Amygdala (tissue), 56 donors: ENCODE data around the gene CCDC167.

Experiments
- DNase-seq, 56 donors: peaks; one replicate each; lab custom pipeline; 2025; lab: John Stamatoyannopoulos, UW

CCDC167 gene

DNA sequence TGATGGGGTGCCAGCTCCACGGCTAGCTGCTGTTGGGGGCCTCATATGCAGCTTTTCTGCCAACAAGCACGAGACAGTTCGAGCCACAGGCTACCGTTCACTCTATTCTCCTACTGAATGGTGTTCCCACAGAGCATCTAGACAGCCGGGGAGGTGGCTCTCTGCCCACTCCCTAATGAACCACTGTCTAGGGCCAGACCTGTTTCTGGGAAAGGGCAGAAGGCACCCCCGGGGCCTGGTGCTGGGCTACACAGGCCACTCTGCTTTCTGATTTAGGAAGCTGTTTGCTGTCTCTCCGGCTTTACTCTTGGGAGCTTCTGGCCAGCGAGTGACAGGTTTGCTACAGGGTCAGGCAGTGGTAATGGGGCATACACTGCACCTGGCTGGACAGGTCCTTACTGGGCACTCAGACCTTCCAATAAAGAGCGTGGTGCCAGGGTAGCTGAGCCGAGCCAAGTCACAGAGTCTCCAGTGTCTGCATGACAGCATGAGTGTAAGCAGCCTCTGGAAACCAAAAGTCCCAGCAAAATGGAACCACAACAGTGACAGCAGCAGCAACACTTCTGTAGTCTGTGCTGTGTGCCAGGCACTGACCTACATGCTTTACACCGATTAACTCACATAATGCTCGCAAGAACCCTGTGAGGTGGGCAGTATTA is 8.4 kb downstream of the CCDC167 start:
- DNase-seq = peak in 1 of 56 donors; percentile 32

DNA sequence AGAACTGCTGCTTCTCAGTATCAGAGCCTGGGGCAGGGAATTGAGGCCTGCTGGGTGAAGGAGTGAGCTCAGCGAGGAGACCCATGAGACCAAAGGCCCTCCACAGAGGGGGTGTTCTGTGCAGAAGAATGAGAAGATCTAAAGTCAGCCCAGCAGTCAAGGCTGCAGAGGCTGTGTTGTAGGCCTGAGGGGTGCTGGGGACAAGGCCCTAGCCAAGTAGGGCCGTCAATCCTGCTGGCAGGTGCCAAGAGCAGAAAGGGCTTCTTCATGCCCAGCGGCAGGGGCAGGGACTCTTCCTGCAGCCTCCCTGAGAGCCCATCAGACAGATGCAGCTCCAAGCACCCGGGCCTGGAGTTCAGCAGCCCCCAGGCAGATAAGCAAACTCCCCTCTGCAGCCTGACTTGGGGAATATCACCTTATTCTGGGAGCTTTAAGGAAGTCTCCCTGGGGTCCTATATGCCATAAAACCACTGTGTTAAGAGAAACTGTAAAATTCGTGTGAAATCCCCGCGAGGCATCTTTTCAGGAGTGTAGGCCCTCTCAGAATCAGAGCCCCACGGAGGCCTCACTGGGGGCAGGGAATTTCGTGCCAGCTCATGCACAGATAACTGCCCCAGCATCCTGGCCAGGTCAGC is 9.0 kb downstream of the CCDC167 start:
- no peak for DNase-seq

DNA sequence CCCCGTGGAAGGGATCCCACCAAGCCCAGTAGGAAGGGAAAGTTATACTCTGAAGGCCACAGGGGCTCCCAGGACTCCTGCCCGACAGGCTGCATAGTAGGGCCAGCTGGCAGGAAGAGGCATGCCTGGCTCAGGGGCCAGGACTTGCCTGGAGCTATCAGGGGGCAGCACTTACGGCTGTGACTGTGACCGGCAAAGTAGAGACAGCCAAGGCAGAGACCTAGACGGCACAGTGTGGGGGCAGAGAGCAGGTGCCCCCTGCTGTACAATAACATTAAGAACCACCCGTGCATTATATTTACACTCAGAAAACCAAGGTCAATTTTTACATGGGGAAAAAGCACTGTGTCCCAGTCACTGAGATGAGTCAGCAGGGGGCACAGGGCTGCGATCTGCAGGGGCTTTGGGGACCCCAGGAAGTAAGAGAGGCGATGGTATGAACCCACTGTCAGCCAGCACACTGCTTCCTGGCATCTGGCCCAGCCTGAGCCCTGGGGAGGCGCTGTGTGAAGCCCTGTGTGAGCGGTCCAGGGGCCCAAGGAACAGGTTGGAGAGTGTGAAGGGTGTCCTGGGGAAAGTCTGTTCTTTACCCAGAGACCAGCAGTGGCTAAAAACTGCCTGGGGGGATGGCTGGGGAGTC is 9.9 kb downstream of the CCDC167 start:
- peak in 1 of 56 donors; percentile 7 for DNase-seq

DNA sequence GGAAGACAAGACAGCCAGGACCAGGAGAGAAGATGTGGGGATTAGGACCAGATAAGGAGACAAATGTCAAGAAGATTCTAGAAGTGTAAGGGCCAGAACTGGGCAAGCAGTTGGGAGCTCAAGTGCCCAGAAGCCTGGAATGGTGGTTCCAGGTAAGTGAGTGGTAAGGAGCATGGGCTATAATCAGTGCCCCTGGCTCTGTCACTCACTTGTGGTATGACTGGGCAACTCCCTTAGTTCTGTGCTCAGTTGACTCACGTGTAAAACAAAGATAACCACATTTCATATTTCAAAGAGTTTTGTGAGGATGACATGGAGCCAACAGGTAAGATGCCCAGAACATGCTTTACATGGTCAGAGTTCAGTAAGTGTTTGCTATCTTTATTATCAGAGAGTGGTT is 11.2 kb downstream of the CCDC167 start:
- DNase-seq = no peak

DNA sequence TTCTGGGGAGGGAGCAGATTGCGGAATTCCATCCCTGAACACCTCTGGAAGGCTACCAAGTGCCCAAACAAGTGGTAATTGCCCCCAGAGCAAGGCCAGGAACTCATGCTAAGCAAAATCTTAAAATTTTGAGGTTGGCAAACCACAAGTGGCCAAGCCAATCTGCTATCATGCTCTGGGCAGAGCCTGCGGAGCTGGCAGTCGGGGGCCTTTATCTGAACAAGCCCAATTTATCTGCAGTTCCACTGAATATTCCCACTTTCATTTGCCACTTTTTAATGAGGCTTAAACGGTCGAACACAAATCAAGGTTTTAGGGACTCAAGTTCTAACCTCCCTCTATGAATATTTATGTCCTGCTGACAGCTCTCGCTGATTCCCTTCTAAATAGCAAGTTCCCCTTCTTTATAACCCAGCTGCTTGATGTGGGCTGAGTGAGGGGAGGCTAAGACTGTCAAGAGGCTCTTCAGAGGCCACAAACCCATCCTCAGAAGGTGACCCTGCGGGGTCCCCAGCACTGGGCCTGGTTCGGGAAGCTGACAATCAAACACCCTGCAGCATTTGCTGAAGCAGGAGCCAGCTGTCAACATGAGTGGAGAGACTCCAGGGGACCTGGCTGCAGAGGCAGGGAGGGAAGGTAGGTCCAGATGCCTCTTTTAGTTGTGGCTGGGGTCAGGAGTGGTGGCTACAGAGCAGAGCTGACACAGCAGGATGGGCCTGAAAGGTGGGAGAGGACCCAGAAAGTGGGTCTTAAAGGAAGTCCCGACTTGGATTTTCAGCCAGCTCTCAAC is 11.9 kb downstream of the CCDC167 start:
- DNase-seq = no peak

DNA sequence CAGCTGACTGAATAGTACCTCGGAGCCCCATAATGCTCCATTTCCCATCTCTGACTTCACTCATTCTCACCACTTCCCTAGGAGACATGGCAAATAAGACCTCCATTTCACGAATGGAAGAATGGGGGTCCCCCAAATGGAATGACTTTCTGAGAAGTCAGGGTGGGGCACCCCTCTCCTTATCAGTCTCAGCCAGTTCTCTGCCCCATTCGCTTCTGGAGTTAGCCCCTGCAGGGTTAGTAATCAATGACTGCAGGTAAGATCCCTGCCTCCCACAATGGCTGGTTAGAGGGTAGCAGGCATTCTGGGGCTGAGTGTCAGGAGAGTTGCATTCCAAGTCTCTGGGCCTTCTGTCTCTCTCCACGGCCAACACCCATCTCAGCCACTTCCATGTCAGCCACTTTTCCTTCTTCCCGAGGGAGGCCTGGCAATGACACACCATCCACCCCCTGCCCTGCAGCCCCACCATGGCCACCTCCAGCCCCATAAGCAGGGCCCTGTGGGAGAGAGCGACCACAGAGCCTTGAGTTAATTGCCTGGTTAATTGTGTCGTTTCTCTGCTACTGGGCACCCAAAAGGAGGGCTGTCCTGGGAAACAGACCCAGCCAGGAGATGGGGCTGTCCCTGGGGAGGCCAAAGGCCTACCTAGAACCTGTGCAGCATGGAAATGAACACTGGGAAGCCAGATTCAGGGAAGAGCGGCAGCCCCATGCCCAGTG is 13.4 kb downstream of the CCDC167 start:
- DNase-seq = no peak

DNA sequence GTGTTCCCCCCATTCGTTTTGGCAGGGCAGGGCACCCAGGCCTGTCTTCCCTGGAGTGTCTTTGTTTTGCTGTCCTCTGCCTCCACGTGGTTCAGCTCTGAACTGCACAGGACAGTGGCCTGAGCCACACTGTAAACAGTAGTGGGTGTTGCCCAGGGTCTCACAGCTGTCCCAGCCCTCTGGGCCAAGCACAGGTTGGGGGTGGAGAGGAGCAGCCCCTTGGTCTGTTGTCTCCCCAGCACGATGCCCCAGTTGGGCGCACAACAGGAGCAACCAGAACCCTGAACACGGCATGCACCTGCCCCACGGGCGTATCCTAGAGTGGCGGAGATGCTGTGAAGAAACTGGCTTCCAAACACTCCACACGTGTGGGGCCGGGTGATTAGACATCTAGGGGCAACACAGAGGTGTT is 14.4 kb downstream of the CCDC167 start:
- no peak for DNase-seq

DNA sequence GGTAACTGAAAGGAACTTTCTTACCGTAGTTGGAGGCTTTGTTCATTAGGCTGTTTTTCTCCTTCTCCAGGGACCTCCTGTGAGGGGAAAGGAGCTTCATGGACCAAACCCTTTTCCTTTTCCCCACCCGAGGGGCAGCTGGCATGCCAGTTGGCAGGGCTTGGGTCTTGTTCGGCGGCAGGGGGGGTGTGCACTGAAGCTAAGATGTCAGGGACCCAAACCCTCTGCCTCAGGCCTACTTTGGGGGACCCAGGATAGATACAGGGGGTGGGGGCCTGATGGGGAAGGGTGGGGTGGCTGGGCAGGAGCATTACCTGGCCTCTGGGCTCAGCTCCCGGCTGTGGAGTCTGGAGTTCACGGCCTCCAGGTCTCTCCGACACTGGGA is 14.9 kb downstream of the CCDC167 start:
- DNase-seq = no peak

DNA sequence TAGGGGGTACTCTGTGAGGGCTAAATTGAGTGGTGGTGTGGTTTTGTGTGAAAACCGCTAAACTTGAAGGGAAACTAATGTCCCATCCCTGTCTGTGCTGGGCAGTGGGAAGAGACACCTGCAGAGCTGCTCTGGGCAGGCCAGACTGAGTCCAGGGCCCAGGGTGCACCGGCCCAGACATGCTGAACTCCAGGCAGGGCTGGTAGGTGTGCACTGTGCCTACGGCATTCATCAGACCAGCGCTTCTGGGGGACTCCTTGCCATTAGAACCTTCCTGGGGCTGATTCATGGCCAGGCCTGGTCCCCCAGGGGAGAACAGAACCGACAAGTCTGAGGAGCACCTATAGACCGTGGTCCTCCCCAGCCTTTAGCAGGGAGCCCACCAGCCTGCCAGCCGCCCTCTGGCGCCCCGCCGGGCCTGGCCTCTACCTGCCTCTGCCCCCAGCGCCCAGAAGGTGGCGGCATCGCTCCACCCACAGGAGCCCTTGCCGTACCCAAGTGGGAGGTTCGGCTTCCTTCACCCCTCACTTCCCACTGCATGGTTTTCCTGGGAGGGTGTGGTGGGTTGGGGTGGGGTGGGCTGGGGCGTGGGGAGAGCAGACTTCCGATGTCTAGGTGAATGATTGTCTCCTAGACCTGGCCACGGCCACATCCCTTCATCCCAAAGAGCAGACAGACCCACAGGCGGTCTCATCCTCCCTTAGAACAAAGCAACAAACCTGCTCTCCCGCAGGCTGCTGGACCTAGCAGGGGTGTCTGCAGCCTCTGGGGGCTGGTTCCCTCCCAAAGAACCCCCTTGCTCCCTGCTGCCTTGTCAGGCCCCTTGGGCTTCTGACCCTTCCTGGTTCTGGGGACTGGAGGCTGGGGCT is 15.5 kb downstream of the CCDC167 start:
- DNase-seq = peak in 39 of 56 donors; percentile 17 to 75 (median 33)

DNA sequence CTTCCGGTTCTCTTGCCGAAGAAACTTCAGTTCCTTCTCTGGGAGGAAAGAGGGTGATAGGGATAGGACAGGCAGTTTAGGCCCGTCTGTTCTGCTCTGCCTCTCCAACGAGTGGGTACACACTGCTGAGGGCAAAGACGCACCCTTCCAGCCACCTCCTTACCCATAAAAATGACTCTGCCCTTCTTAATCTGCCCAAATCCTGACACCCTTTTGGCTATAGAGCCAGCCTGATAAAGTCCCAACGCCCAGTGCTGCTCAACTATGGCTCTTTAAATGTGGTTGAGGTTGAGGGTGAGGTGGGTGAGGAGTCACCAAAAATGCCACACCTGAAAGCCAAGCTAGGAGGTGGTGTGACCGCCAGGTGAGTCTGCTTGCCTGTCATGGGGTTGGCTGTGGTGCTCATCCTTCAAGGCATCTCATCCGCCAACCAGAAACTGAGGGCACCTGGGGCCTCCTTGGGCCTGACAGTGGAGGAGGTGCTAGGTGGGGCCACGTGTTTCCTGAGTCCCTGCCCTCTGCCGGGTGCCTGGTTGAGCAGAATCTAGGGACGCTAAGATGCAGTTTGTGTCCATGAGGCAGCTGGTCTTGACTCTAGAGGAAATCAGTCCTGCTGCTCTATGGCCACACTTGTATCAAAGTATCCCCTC is 16.3 kb downstream of the CCDC167 start:
- DNase-seq = no peak

DNA sequence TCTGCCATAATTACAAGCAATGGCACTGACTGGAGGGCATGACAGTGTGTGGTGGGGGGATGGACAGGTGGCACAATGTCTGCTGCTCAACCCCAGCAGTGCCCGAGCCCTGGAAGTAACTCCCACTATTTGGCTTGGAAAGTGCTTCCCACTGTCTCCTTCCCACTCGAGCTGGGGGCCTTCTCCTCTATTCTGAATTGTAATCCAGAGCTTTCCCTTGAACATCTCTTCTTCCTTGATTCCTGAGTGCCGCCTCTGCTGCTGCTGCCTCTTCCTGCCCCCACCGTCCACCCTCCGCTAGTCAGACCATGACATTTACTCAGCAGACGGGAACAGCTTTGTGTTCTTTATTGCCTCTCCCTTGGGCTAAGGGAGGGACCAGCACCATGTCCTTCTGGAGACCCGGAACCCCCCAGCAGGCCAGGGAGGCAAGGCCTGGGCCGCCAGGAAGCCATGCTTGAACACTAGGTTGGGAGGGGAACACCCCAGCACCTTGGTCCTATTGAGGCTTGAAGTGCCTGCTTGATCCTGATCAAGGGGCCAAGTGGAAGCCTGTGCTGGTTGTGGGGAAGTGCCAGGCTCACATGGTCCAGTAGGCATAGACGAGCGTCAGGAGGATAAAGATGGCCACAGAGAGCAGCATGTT is 17.0 kb downstream of the CCDC167 start:
- no peak for DNase-seq

DNA sequence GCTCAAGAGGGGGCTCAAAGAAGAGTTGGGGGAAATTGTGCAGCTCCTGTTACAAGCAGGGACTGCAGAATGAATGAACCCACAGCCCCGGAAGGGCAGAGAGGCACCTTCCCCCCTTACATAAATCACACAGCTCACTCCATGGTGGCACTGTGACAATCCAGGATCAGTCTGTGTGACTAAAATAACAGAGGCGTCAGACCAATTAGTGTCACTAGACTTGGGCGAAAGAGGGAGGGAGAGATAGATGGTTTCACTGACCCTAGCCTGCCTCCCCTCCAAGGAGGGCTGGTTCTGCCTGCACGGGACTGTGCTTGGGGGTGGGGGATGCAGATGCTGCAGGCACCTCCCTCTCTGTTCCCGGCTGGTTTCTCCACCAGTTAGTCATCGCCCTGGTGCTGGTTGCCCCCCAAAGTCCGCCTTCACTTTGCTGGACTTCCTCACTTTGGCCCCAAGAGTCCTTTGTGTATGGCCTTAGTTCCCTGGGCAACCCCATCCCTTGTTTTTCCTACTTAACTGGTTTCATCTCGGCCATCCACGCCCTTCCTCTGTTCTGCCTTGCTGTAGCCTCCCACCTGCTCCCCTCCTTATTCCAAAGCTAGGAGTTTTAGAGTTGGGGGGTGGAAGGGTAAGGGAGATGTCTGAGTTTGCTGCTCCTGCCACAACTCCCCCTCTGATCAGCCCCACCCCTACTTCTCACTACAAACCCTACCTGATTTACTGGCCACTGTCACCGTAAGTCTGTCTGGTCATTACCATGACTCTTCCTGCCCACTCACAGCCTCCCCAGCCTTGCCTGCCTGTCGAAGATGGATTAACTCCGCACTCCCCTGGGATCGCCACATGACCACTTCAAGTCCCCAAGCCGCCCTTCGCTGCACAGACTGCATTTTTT is 17.7 kb downstream of the CCDC167 start:
- no peak for DNase-seq

DNA sequence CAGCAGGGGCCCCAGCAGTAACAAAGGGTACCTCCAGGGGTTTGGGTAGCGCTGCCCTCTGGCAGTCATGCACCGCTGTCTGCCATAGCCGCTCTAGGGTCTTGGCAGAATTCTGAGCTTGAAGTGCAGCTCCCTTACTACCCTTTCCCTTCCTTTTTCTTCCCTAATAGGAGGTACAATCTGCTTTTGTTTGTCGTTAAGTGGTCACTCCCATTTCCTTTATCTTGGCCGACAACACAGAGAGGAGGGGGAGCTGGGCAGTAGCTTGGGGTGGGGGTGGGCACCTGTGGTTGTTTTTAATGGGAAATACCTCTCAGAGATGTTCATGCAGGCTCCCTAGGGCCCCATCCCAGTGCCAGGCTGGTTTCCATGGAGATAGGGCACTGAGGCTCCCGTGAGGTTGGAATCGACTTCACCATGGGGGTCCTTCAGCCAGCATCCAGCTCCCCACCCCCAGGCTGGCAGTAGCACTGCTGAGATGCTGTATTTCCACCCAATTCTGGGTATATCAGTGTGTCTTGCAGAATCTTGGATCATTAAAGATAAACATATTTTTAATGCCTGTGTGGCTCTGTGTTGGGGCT is 18.6 kb downstream of the CCDC167 start:
- DNase-seq = no peak

DNA sequence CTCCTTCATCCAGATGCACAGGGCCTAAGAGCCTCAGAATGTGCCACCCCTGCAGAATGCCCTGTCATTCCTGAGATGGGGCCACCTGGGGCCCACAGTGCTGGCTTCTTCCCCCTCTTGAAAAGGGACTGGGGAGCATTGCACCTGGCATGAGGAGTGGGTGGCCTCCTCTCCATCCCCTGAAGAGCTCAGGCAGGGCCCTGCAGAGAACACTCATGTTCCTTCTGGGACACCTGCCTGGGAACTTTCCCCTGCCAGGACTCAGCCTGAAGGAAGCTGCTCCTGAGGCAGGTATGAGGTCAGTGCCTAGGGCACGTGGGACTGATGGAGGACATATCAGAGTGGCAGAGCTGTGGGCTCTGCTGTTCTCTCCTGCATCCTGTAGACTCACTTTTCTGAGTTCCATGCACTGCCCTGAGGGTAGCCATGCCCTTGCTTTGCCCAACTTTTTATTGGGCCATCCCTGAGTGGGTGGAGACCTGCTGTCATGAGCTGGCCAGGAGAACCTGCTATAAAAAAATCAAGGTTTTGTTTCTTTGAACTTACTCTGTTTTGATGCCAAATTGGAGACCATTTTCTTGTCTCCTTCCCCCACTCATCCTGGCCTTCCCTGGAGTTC is 19.5 kb downstream of the CCDC167 start:
- DNase-seq = no peak

DNA sequence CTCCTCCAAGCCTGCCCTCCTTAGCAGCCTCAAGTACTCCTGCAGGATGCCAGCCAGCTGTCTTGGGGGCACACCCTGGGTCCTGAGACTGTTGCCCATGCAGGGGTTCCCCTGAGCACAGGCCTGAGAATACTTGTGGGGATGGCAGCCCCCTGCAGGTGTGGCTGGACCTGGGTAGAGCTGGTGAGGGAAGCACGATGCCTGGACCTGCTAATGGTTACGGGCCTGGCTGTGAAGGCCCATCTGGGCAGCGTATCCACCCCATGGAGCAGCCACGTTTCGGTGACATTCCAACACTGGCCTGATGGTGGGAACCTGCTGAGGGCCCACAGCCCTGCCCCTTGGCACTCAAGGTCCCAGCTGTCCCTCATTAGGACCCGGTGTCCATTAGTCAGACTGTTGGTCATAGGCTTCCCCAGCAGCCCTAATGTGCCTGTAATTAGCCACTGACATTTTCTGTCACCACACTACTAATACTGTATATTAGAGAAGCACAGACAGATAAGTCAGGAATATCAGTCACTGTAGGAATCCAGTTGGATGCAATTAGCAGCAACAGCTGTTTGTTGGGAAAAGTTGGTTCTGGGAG is 20.3 kb downstream of the CCDC167 start:
- DNase-seq = no peak

DNA sequence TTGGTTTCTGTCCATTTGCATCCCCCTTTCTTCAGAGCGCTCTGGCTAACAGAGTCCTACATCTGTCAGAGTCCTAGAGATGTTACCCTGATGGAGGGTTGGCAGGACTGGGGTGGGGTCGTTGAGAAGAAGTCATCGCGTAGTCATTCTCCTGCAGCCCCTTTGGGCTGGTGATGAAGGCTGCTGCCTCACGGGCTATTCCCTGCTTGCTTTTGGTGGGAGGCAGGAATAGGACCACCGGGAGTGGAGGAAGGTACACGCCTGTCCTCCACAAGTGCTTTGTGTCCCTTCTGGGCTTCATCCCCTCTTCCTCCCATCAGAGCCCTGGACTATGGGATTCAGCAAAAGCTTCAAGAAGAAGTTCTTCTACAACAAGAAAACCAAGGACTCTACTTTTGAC is 20.9 kb downstream of the CCDC167 start:
- no peak for DNase-seq
